Activated gamma-delta T cell treated with Interleukin-2 at 50 U/mL for 16 hours (primary cell): ENCODE results near the gene MPP3.

Source experiments
- DNase-seq: peaks from one replicate; pipeline ENCODE4 v3.0.0-alpha.2; 2020

MPP3 gene

DNA sequence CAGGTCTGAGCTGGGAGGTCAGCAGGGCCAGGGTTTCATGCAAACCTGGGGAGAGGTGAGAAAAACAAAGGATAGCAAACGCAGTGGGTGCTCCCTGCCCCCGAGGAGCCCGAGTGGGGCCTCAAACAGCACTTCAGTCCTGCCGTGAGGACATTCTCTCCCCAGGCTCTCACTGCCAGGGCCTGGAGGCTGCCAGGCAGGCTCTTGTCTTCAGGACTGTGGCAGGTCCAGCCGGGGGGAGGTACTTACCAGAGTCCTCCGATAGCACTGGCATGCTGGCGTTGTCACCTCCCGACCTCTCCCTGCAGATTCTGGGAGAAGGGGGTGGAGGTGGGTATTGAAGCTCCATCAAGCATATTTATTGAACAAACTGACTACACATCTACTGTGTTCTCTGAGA is 1.3 kb downstream of the MPP3 start:
- no peak for DNase-seq

DNA sequence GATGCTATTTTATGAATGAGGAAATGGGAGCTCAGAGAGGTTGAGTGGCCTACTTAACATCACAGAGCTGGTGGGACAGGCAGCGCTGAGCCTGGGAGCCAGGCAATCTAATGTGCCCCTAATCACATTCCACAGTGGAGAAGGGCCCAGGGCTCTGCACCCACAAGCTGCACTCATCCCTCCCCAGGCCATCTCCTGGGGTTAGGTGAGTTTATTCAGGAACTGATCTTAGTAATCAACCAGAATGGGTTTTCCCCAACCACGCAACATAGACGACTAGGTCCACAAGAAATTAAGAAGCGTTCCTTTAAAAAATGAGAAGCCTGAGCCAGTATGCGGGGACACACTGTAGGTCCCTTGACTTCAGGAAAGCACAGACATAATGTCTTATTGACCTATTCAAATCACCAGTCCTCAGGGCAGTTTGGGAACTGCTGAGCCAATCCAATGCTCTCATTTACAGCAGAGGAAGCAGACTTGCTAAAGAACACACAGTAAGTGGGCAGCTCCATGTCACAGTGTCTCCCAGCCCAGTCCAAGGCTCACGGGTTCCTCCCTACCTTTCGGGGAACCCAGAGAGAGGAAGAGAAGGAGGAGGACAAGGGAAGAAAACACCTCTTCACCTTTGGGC is 2.3 kb downstream of the MPP3 start:
- no peak for DNase-seq

DNA sequence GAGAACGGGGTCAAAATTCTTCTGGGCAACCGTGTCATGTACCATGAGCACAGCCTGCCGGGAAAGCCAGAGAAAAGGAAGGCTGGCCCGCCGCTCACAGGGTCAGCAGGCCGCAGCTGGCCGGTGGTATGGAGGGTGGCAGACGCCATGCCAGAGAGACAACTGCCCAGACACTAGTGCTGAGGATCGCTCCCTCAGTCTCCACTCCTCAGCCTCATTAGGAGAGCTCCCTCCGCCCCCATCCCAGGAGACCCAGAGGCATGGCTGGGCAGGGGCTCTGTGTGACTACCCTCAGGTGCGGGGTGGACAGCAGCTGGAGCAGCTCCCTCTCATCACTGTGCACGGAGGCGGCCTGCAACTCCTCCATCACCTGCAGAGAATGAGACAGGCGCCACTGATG is 3.2 kb downstream of the MPP3 start:
- DNase-seq: no peak

DNA sequence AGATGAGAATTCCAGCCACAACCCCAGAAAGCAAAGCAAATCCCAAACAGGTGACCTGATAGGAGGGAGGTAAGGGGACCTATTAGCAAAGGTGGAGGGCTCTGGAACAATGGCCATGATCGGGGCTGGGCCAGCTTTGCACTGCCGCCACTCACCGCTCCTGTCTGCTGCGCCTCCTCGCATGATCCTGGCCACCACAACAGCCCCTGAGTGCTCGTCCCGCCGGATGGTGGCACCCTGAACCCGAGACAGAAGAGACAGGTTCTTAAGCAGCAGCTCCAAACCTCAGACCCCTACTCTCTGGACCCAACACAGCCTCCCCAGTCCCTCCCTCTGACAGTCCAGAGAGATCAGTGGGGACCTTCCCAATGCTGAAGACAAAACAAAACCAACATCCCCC is 5.3 kb downstream of the MPP3 start:
- no peak for DNase-seq

DNA sequence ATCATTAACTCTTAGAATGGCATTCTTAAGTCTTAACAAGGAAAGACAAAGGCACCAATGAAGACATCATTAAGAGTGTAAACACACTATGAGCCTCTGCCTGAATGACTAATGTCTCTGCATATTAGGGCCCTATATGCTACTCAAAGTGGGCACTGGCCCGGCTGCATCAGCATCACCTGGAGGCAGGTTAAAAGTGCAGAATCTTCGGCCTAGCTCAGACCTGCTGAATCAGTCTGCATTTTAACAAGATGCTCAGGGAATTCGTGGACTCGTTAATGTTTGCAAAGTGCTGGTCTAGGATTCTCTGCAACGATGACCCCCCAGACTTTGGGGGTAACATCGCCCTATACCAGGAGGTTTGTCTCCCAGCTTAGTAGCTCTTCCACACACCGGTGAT is 6.7 kb downstream of the MPP3 start:
- no peak for DNase-seq

DNA sequence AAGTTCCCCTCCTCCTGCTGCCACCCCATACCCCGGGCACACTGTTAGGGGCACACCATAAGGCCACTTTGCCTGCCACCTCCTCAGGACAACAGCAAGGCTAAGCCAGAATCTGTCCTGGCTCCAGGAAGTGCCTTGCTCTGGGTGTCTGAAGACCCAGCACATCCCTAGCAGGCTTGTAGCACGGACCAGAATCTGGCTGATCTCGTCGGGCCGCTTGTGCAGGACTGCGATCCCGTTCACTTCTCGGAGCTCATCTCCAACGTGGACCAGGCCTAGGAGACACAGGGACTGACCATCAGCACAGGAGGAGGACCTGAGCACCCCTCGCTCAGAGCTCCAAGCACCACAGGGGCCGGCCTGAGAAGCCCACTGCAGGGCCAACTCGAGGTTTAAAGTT is 7.4 kb downstream of the MPP3 start:
- no peak for DNase-seq

DNA sequence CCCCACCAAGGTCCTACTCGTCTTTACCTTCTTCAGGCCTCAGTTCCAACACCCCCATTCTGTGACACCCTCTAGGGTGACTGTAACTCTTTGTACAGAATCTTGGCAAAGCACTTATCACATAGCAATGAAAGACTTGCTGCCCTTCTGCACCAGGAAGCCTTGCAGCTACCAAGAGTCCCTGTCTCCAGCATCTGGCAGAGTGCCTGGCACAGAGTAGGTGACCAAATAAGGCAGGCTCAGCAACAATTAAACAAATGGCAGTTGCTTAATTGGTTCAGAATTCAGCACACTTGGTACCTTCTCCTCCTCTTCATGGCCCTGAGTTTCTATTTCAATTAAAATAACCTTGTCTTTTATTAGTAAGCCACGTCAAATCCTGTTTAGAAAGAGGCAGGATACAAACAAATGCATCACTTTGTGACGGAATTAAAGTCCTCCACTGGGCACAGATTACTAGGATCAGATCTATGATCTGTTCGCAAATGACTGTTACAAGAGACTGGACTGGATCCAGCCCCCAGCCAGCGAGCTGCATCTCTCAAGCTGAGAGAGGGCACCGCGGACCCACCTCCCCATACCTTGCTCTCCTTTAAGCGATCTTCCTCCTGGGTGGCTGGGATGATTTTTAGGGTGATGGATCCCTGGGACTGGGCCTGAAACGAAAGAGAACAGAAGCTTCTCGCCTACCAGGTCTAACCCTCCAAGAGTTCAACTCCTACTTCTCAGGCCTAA is 9.4 kb downstream of the MPP3 start:
- DNase-seq: no peak

DNA sequence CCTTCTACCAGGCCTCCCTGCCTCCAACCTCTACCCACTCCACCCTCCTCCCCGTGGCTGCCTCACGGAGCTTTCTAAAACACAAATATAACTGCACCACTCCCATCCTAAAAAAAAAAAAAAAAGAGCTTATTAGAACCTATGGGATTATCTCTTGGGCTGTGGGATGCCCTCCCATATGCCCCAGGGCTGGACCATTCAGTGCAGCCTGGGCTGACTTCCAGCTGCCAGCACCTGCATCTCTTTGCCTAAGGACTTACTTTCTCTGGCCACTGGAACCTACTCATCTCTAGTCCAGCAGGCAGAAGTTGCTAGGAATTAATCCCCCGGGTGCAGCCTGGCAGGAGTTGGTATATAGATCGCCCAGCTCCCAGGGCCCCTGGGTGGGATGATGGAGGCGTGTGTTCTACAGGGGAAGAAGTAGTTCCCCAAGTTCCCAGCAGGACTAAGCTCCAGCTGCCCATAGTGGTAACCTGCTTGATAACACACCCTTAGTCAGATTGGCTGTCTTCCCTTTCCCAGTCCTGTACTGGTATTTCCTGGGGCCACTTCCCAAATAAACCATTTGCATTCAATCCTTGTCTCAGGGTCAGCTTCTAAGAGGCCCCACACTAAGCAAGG is 10.3 kb downstream of the MPP3 start:
- no peak for DNase-seq

DNA sequence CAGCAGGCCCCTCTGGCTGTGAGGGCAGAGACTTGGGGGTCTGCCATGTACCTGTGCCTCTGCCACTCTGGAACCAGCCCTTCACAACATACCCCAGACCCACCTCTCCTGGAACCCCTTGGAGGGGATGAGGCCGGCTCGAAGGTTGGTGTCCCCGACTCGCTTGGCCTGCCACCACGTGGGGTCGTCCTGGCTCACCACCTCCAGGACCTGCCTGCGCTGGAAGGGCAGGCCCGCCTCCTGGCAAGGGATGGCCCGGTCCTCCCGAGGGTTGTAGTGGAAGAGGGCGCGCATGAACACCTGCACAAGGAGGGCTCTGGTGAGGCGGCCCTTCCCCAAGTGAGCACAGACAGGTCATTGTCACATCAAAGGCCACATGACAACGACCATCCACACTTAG is 12.2 kb downstream of the MPP3 start:
- DNase-seq: no peak

DNA sequence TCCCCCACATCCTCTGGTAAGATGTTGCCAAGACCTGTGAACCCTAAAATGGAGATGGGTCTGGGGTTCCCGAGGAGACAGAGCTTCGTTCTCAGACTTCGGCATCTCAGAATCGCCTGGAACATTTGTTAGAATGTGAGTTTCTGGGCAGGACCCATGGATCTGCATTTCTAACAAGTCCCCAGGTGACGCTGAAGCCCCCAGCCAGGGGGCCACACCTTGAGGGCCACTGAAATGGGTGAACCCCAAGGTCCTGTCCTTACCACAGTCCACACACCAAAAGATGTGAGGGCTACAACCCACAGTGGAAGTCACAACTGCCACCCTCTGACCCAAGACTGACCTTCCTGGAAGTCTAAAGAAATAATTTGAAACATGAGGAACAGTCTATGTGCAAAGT is 14.0 kb downstream of the MPP3 start:
- DNase-seq: no peak

DNA sequence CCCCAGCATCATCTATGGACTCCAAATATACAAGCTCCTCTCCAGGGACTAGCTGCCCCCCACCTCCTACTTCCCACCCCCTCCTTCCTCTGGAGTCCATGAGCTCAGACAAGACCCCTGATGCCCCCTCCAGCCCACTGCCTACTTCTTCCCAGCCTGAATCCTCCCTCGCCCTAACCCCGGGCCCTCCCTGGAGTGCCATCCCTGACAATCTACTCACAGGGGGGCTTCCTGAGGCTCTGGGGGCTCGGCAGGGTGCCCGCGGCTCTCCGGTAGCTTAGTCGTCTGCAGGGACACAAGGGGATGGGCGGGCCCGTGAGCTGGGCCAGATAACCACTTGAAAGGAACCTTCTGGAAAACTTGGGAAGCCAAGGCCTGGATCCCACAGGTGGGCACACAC is 15.1 kb downstream of the MPP3 start:
- DNase-seq: no peak

DNA sequence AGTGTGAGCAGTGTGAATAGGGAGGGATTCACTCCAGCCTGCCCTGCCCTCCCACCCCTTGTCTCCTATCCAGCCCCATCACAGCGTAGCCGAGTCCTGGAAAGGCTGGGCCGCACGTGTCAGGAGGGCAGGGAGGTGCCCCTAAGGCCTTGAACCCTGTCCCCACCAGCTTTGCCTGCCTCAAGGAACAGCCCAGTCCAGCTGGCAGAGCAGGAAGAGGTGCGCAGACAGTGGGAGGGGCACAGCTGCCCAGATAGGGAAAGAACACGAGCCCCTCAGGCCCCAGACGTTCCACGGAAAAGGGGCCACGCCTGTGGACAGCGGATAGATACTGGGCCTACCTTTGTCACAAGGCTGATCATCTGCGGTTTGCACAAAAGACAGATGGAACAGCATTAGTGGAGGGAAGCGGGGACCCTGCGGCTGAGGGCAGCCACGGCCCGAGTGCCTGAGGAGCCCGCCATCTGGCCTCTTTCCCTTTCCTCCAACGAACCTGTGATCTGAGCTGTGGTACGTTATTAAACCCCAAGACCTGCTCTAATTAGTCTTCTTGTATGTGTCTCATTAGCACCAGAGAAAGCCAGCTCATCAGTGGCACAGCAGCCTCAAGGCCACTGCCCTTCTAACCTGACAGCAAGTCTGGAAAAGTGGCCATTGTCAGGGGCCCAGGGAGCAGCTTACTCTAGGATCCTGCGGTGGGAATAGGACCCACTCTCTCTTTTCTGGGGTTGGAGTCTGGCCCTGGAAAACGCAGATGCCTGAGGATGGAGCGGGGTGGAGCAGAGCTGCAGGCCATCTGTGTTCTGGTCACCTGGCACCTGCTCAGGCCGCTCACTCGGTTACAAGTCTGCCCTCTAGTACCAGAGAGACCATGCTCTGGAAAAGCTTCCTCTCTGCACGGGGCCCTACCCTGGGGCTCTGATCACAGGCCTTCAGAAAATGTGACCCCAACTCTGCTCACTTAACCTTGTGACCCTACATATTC is 16.3 kb downstream of the MPP3 start:
- DNase-seq: no peak

DNA sequence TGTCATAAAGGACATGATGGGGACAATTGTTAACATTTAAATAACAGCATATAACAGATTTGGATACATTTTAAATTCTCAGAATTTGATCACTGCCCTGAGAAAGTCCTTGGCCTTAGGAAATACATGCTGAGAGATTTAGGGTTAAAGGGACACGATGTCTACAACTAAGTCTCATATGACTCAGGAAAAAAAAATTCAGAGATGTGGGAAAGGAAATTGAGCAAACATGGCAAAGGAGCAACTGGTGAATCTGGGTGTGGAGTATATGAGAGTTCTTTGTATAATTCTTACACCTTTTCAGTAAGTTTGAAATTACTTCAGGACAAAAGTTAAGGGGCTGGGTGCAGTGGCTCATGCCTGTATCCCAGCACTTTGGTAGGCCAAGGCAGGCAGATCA is 18.2 kb downstream of the MPP3 start:
- DNase-seq: no peak

DNA sequence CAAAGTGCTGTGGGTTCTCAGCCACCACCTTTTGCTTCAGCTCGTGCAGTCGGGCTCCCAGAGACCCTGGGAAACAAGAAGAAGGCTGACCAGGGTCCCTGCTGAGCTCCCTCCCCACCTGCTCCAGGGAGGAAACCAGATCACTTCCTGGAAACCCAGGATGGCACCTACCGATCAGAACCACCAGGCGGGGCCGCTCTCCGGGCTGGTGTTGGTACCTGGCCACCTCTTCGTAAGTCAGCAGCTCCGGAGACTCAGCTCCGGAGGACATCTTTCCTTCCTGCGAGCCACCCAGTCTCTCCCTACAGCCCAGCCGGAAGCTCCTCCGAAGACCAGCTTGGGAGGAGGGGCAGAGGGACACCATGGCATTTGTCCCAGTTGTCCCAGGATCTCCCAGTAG is 18.9 kb downstream of the MPP3 start:
- DNase-seq: no peak

DNA sequence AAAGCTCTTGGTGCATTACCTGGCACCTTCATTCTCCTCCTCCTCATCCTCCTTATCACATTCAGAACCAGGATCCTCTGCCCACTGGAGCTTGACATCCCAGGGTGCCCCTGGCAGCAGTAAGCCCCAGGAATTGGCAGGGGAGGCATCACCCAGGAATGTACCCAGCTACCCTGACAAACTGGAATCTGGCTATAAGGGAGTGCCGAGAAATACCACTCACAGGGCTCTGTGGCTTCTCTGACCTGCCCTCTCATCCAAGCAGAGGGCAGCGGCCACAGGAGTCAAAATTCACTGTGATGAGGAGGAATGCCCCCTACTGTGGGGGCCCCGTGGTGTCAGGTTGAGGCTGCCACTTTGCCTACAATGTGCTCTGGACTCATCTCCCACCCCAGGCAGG is 19.6 kb downstream of the MPP3 start:
- no peak for DNase-seq

DNA sequence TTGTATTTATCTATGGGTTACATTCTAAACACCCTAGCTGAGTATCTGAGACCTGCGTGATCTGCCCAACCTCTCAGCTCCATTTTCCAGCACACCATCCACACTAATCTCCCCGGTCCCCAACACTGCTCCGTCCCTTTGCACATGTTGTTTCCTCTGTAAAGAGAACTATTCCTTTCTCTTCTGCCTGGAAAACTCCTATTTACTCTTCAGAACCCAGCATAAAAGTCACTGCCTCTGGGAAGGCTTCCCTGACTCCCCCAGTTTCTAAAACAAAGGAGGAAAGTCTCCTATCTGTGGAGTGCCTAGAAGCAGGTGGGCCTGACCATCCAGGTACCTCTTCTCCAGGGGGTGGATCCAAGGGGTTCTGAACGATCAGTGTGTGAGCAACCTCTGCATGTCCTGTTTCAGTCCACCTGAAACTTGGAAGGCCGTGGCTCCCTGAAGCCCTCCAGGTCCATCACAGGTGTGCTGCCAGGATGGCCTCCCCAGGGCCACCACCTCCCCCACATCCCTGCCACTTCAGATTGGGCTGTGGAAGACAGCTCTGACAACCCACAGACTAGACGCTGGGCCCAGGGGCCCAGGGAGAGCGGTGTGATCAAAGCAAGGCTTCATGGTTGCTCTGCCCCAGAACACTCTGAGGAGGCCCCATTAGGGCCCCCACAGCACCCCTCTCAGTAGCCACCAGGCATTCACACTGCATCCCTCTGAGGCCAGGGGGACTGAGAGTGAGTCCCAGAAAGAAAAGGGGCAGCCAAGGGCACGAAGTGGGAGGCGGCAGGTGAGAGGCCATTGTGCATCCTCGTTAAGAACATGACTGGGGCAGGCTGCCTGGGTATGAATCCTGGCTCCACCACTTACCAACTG is 20.3 kb downstream of the MPP3 start:
- DNase-seq: no peak

DNA sequence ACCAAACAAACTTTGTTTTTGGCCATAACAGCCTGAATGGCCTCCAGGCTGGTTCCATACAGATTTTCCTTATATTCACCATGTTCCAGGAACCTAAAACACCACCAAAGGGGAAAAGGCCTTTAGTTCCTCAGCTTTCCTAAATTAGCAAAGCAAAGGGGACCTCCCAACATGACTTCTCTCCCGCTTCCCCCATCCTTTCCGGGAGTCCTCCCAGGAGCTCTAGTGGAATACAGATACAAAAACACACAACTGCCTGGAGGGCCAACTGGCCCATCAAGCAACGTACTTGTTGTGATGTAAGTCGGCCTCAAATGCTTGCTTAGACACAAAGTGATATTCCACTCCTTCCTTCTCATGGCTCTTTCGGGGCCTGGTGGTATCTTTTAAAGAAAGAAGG is 22.1 kb downstream of the MPP3 start:
- no peak for DNase-seq

DNA sequence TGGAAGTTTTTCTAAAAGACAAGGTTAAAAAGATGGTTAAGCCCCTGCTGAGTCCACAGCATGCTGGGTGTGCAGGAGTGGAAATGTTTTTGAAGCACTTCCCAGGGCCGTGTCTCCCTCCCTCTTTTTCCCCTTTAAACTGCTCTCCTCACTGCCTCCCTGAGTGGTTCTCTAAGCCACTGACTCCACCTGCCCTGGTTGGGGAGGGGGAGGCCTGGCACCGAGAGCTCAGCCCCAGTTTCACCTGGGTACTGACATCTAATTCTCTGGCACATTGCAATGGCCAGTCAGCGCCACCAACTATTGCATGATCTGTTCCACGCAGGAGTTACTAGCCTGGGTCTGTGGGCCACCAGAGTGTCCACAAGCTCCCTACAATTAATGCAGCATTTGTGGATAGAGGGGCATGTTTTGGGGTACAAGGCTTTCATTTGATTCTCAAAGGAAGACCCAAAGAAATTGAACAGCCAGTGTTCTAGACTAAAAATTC is 22.7 kb downstream of the MPP3 start:
- no peak for DNase-seq

DNA sequence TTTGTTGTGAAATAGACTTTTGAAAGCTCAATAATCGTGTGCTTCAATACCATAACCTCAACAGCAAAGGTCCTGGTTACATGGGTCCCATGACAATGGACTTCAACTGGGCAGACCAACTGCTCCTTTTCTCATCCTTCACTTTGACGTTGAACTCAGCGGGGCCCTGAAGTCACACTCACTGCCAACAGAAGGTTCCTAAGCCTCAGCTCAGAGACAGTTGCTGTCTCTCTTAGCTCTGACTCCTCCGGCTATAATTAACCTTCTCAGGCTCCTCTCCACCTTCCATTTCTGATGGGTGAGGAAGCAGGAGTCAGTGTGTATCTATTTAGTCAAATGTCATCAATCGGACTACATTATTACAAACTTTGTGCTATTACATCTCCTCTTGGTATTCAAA is 23.8 kb downstream of the MPP3 start:
- no peak for DNase-seq

DNA sequence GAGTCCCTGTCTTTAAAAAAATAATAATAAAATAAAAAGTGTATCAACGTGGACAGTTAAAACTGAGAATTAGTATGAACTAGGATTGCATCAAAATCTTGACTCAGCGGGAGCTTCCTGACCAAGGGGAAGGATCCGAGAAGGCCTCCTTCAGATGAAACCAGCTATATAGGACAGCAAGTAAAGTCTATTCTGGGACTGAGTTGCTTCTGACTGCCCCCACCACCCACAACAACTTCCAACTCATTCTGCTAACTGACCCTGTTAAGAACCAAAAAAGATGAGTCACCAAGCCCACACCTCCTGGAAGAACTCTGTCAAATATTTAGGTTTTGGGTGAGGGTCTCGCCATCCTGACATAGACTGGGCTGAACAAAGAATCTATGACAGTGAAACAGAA is 24.9 kb downstream of the MPP3 start:
- no peak for DNase-seq

DNA sequence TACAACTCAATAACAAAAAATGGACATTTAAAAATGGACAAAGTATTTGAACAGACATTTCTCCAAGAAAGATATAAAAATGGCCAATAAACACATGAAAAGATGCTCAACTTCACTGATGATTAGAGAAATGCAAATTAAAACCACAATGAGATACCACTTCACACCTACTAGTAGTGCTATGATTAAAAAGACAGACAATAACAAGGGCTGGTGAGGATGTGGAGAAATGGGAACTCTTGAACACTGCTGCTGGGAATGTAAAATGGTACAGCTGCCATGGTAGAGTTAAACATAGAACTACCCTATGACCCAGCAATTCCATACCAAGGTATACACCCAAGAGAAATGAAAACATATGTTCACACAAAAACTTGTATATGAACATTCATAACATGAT is 27.8 kb downstream of the MPP3 start:
- no peak for DNase-seq

DNA sequence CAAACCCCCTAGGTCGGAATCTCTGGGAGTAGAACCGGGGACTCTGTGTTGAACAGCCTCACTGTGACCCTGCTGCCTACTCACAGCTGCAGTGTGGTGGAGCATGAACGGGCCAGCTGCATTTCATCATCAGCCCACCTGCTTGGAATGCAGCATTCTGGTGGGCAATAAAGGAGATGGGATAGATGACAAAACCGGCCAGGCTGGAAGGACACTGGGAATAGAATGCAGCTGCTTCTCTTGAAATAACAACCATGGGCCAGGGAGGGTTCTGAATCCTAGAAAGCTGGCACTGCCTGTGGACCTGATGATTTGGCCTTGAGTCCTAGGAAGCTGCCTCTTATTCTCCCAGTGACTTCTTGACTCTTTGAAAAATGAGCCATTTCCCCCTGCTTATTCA is 29.2 kb downstream of the MPP3 start:
- no peak for DNase-seq
